CD4-positive, alpha-beta memory T cell (primary cell): ENCODE results near the gene NUP214. TPM values are rescaled to one million over a fixed set of nuclear protein-coding genes. Genes with fewer than 3 reads are reported as not detected.
"Not testable (repeated sequence)": the region's sequence is repeated elsewhere in the genome, so short reads cannot be mapped to it uniquely, and the experiment has no call there.

ENCODE experiments used
- CTCF ChIA-PET: fragments of 350-600 bp; sonication (Branson Sonifier 250); formaldehyde crosslinking; loops from one replicate; lab custom pipeline; 2021; ENCODE audit warnings: inconsistent platforms; ENCODE audit not compliant: partially characterized antibody; lab: Charles Lee
- POLR2A ChIA-PET: fragments of 350-600 bp; sonication (Branson Sonifier 250); formaldehyde crosslinking; loops from one replicate; lab custom pipeline; 2021; ENCODE audit not compliant: partially characterized antibody; lab: Charles Lee
- DNase-seq, 5 donors: peaks; one replicate each; pipeline versions ENCODE4 v3.0.0 to v3.0.0-alpha.2; 2020 to 2022; ENCODE audit warnings: mixed read lengths in 1 of 5
- H3K27ac ChIP-seq: one replicate; pipeline ENCODE4 v1.7.0; 2013; ENCODE audit warnings: low read depth, low read length
- H3K27me3 ChIP-seq: 2 replicates; pipeline ENCODE4 v1.7.0; 2013; ENCODE audit warnings: mild to moderate bottlenecking, low read length, moderate library complexity; ENCODE audit not compliant: insufficient read depth
- H3K36me3 ChIP-seq: 2 replicates; pipeline ENCODE4 v1.7.0; 2013; ENCODE audit warnings: mild to moderate bottlenecking, low read length, moderate library complexity; ENCODE audit not compliant: insufficient read depth
- H3K4me1 ChIP-seq: 2 replicates; pipeline ENCODE4 v1.7.0; 2013; ENCODE audit warnings: mild to moderate bottlenecking, low read length, moderate library complexity; ENCODE audit not compliant: insufficient read depth
- H3K4me3 ChIP-seq, 2 donors: one replicate each; pipeline ENCODE4 v1.7.0; 2013; ENCODE audit warnings: low read length in 2 of 2, mild to moderate bottlenecking in 1 of 2
- H3K9me3 ChIP-seq, 2 donors: one replicate each; pipeline ENCODE4 v1.7.0; 2013; ENCODE audit warnings: low read length in 2 of 2, control low read depth in 1 of 2; ENCODE audit not compliant: control insufficient read depth in 1 of 2
- H3K27ac Mint-ChIP-seq, 7 donors: one replicate each; pipeline ENCODE4 v1.8.0; 2020 to 2021; ENCODE audit warnings: mixed read lengths in 7 of 7, mild to moderate bottlenecking in 6 of 7, inconsistent platforms in 3 of 7, moderate library complexity in 3 of 7
- H3K27me3 Mint-ChIP-seq, 2 donors: one replicate each; pipeline ENCODE4 v1.8.0; 2020 to 2021; ENCODE audit warnings: mixed read lengths in 2 of 2
- H3K36me3 Mint-ChIP-seq, 2 donors: one replicate each; pipeline ENCODE4 v1.8.0; 2020 to 2021; ENCODE audit warnings: mixed read lengths in 2 of 2, inconsistent platforms in 1 of 2, mild to moderate bottlenecking in 1 of 2
- H3K4me1 Mint-ChIP-seq, 4 donors: one replicate each; pipeline ENCODE4 v1.8.0; 2020 to 2021; ENCODE audit warnings: mixed read lengths in 4 of 4, mild to moderate bottlenecking in 1 of 4
- H3K4me3 Mint-ChIP-seq, 8 donors: one replicate each; pipeline ENCODE4 v1.8.0; 2020 to 2021; ENCODE audit warnings: mixed read lengths in 8 of 8, mild to moderate bottlenecking in 7 of 8, moderate library complexity in 6 of 8, inconsistent platforms in 3 of 8
- H3K9me3 Mint-ChIP-seq, 8 donors: one replicate each; pipeline ENCODE4 v1.8.0; 2020 to 2021; ENCODE audit warnings: mixed read lengths in 8 of 8, mild to moderate bottlenecking in 5 of 8, inconsistent platforms in 3 of 8, moderate library complexity in 1 of 8
- intact Hi-C: fragments of 100-400 bp; cut with micrococcal nuclease; formaldehyde crosslinking; loops from one replicate; pipeline ENCODE4 v1.15.1; 2023
- polyA plus RNA-seq, 2 donors: library from polyadenylated mRNA; unstranded; fragments of 300-500 nt; fragmentation: Illumina TruSeq; gene quantifications; one replicate each; pipeline ENCODE4 v1.2.3, GENCODE V29; 2021
- total RNA-seq, 2 experiments: library from RNA; stranded (reverse); gene quantifications; one replicate each; pipeline ENCODE4 v1.2.3, GENCODE V29; 2021

The NUP214 gene
- total and polyA plus RNA-seq, 4 experiments from 2014 or later, result 6.6 to 79.5 (median 47.2) TPM

DNA sequence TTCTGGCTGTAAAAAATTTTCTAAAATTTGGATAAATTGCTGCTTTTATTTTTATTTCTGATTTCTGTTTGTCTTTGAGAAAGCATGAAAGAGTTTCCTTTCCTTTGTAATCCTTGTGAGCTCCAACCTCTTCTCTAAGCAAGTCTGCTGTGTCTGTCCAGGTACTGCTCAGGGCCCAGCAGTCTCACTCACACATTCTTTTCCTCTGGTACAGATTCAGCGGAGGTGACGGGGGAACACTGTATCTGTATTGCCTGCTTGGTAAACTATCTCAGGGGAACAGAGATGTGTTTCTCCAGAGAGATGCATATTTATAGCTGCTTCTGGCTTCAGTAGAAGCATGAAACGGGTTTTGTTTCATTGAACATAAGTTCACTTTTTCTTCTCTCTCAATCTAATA lies 60.5 kb downstream of the NUP214 start:
- no peaks in the 10 kb centered on the region for H3K9me3 Mint-ChIP-seq
- no peak overlapping the region for H3K27ac ChIP-seq
- no peak overlapping the region for H3K4me3 ChIP-seq
- H3K27me3 Mint-ChIP-seq, result no peaks in the 10 kb centered on the region
- no peaks in the 10 kb centered on the region for H3K4me1 ChIP-seq
- POLR2A ChIA-PET, result no interaction called here
- H3K27ac Mint-ChIP-seq, result no peak overlapping the region
- no peak overlapping the region for H3K4me3 Mint-ChIP-seq
- peaks cover 19% of the 10 kb centered on the region for H3K36me3 ChIP-seq
- CTCF ChIA-PET, result no interaction called here
- no peak for DNase-seq
- H3K9me3 ChIP-seq, result no peaks in the 10 kb centered on the region
- H3K27me3 ChIP-seq, result no peaks in the 10 kb centered on the region
- intact Hi-C loops, result no loop called here
- peaks cover 59 to 75% of the 10 kb centered on the region in 2 donors for H3K36me3 Mint-ChIP-seq
- peaks cover 0 to 8% (median 5%) of the 10 kb centered on the region in 4 donors for H3K4me1 Mint-ChIP-seq

DNA sequence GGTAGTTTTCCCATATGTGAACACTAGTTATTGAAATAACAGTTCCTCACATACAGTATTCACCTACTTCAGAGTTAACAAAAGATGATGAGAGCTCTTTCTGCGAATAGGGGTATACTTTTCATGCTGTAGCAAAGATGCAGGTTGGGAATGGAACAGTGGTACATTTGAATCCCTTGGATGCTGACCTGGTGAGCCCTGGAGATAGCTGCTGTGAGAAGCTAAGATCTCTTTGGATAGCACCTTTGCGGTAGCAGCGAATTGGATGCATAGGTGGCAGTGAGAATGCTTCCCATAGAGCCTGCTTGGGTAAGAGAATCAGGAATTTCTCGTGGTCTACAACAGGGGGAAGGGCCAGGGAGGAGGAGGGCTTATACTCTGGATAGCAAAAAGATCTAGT lies 61.2 kb downstream of the NUP214 start:
- no peak for DNase-seq
- ChIA-PET POLR2A (no interaction called here), CTCF (no interaction called here)
- Mint-ChIP-seq H3K9me3 (no peaks in the 10 kb centered on the region), H3K4me1 (peaks cover 0 to 5% (median 4%) of the 10 kb centered on the region in 4 donors), H3K27me3 (no peaks in the 10 kb centered on the region), H3K4me3 (no peak overlapping the region), H3K36me3 (peaks cover 59 to 71% of the 10 kb centered on the region in 2 donors), H3K27ac (no peak overlapping the region)
- no peaks in the 10 kb centered on the region for H3K9me3 ChIP-seq
- no peak overlapping the region for H3K27ac ChIP-seq
- H3K36me3 ChIP-seq, result peaks cover 19% of the 10 kb centered on the region
- intact Hi-C loops, result no loop called here
- no peaks in the 10 kb centered on the region for H3K27me3 ChIP-seq
- no peak overlapping the region for H3K4me3 ChIP-seq
- no peaks in the 10 kb centered on the region for H3K4me1 ChIP-seq

DNA sequence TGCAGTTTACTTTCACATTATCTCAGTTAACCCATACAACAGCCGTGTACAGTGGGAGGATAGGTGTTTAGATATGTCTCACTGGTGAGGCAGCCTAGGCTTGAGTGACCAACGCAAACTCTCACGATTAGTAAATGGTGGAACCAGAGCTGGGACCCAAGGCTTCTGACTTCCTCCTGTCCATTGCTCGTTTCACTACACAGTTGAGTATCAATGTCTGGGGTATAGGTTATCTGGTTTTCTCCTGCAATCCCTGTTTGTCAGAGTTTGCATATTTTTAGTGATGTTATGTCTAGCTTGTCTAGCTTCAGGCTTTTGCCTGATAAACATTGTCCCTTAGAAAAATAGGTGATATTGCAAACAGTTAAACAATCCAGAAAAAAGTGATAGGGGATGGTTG lies 62.6 kb downstream of the NUP214 start:
- no peak for DNase-seq
- Histone ChIP-seq H3K36me3 (peaks cover 23% of the 10 kb centered on the region), H3K4me1 (no peaks in the 10 kb centered on the region), H3K4me3 (no peak overlapping the region), H3K27me3 (no peaks in the 10 kb centered on the region), H3K9me3 (no peaks in the 10 kb centered on the region), H3K27ac (no peak overlapping the region)
- POLR2A ChIA-PET, result interaction anchor here (1.0 kb wide), 1 partner anchor 68 kb away, joined by 3 read pairs; no protein-coding TSS in a partner anchor
- H3K27me3 Mint-ChIP-seq, result no peaks in the 10 kb centered on the region
- no peaks in the 10 kb centered on the region for H3K9me3 Mint-ChIP-seq
- CTCF ChIA-PET, result interaction anchor here (1.1 kb wide), 1 partner anchor 162 kb away, joined by 4 read pairs; no protein-coding TSS in a partner anchor
- peaks cover 58 to 65% of the 10 kb centered on the region in 2 donors for H3K36me3 Mint-ChIP-seq
- no peak overlapping the region for H3K4me3 Mint-ChIP-seq
- intact Hi-C loops, result no loop called here
- no peak overlapping the region for H3K27ac Mint-ChIP-seq
- H3K4me1 Mint-ChIP-seq, result peaks cover 0 to 3% (median 1%) of the 10 kb centered on the region in 4 donors

DNA sequence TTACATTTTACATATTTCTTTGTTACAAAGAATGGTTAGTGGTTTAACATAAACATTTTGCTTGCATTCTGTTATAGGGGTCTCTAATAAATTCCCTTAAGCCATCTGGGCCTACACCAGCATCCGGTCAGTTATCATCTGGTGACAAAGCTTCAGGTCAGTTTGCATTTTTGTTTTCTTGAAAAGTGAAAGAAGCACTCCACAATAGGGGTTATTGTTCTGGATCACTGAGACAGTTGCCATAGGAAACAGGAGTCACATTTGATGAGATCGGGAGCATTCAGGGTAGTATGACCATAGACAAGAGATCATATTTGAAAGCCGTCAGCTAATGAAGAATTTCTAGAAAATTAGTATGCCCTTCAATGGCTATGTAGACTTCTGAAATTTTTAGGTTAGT lies 63.6 kb downstream of the NUP214 start:
- CTCF ChIA-PET, result interaction anchor here (0.9 to 1.1 kb wide), 2 partner anchors 148 to 161 kb away, joined by 3 to 4 read pairs; no protein-coding TSS in a partner anchor

GRCh38 chr9:131190191-131190590 lies 64.8 kb downstream of the NUP214 start:
- peaks cover 34% of the 10 kb centered on the region for H3K36me3 ChIP-seq
- POLR2A ChIA-PET, result no interaction called here
- peak overlapping the region in 1 of 7 donors; percentile 17 for H3K27ac Mint-ChIP-seq
- peaks cover 0 to 3% (median 1%) of the 10 kb centered on the region in 4 donors for H3K4me1 Mint-ChIP-seq
- no peaks in the 10 kb centered on the region for H3K27me3 Mint-ChIP-seq
- H3K27me3 ChIP-seq, result no peaks in the 10 kb centered on the region
- H3K36me3 Mint-ChIP-seq, result peaks cover 67 to 70% of the 10 kb centered on the region in 2 donors
- no peak for DNase-seq
- H3K9me3 Mint-ChIP-seq, result no peaks in the 10 kb centered on the region
- no peaks in the 10 kb centered on the region for H3K4me1 ChIP-seq
- intact Hi-C loops, result no loop called here
- CTCF ChIA-PET, result interaction anchor here (0.9 kb wide), 1 partner anchor 146 kb away, joined by 3 read pairs; no protein-coding TSS in a partner anchor
- no peak overlapping the region for H3K27ac ChIP-seq
- no peak overlapping the region for H3K4me3 ChIP-seq
- no peak overlapping the region for H3K4me3 Mint-ChIP-seq
- H3K9me3 ChIP-seq, result no peaks in the 10 kb centered on the region

More for the DNA sequence above, 63.6 kb downstream of the NUP214 start:
- peaks cover 0 to 3% (median 1%) of the 10 kb centered on the region in 4 donors for H3K4me1 Mint-ChIP-seq
- Histone ChIP-seq H3K27me3 (no peaks in the 10 kb centered on the region), H3K27ac (no peak overlapping the region), H3K4me1 (no peaks in the 10 kb centered on the region), H3K36me3 (peaks cover 24% of the 10 kb centered on the region), H3K9me3 (no peaks in the 10 kb centered on the region), H3K4me3 (no peak overlapping the region)
- H3K27ac Mint-ChIP-seq, result peak overlapping the region in 1 of 7 donors; percentile 24
- peaks cover 61 to 68% of the 10 kb centered on the region in 2 donors for H3K36me3 Mint-ChIP-seq
- no peaks in the 10 kb centered on the region for H3K9me3 Mint-ChIP-seq
- no peaks in the 10 kb centered on the region for H3K27me3 Mint-ChIP-seq
- POLR2A ChIA-PET, result no interaction called here
- intact Hi-C loops, result no loop called here
- no peak for DNase-seq
- H3K4me3 Mint-ChIP-seq, result no peak overlapping the region

GRCh38 chr9:131191032-131191431 lies 65.6 kb downstream of the NUP214 start:
- H3K9me3 Mint-ChIP-seq, H3K4me3 Mint-ChIP-seq, H3K27me3 Mint-ChIP-seq, H3K9me3 ChIP-seq, H3K27ac ChIP-seq, H3K27me3 ChIP-seq, H3K4me1 Mint-ChIP-seq, H3K4me3 ChIP-seq, intact Hi-C loops, H3K4me1 ChIP-seq, DNase-seq, POLR2A ChIA-PET: not testable (repeated sequence)
- CTCF ChIA-PET, result interaction anchor here (2.4 to 2.5 kb wide), 2 partner anchors 12 to 146 kb away, joined by 7 to 8 read pairs; no protein-coding TSS in a partner anchor
- peaks cover 63 to 68% of the 10 kb centered on the region in 2 donors for H3K36me3 Mint-ChIP-seq
- peaks cover 32% of the 10 kb centered on the region for H3K36me3 ChIP-seq
- peak overlapping the region in 3 of 7 donors; percentile 44 to 70 (median 51) for H3K27ac Mint-ChIP-seq

- no peak overlapping the region for H3K4me3 ChIP-seq
- intact Hi-C loops, result no loop called here
- H3K9me3 ChIP-seq, result no peaks in the 10 kb centered on the region
- H3K9me3 Mint-ChIP-seq, result no peaks in the 10 kb centered on the region
- no peaks in the 10 kb centered on the region for H3K4me1 Mint-ChIP-seq
- no peak overlapping the region for H3K27ac Mint-ChIP-seq
- ChIA-PET POLR2A (interaction anchor here (0.6 kb wide), 1 partner anchor 40 kb away, joined by 3 read pairs; no protein-coding TSS in a partner anchor), CTCF (interaction anchor here (1.0 to 2.5 kb wide), 4 partner anchors 10 to 145 kb away, joined by 3 to 8 read pairs (median 6); no protein-coding TSS in a partner anchor)
- H3K4me1 ChIP-seq, result no peaks in the 10 kb centered on the region
- peaks cover 61 to 66% of the 10 kb centered on the region in 2 donors for H3K36me3 Mint-ChIP-seq
- H3K27me3 Mint-ChIP-seq, result no peaks in the 10 kb centered on the region
- no peaks in the 10 kb centered on the region for H3K27me3 ChIP-seq
- no peak overlapping the region for H3K4me3 Mint-ChIP-seq
- peaks cover 35% of the 10 kb centered on the region for H3K36me3 ChIP-seq
- DNase-seq, result no peak
- H3K27ac ChIP-seq, result no peak overlapping the region
Observed at GRCh38 chr9:131191857-131192256, 66.5 kb downstream of the NUP214 start.
